Astrocyte of the cerebellum (primary cell): ENCODE measurements around the gene PSMD3.

Experiments used
- DNase-seq: peaks from one replicate; pipeline ENCODE4 v3.0.0-alpha.2; 2011; ENCODE audit warnings: low read depth
- H3K4me3 ChIP-seq: 2 replicates; pipeline ENCODE4 v1.5.1; 2011; ENCODE audit warnings: mild to moderate bottlenecking, low read depth, low read length, moderate library complexity
- in situ Hi-C: cut with HindIII; loops from 2 replicates; pipeline ENCODE4 v1.10.0; 2017; ENCODE audit warnings: low sequenced_read_pairs
- TF ChIP-seq, protein P1 (sequence below): IDR thresholded peaks from 2 replicates; pipeline ENCODE4 v1.5.1; 2012; ENCODE audit warnings: low read length, low read depth, moderate library complexity, mild to moderate bottlenecking; ENCODE audit errors: missing control alignments

Gene PSMD3

GRCh38 chr17:40024901-40025300, 44.3 kb downstream of the PSMD3 start:
- TF ChIP-seq, protein P1, sequence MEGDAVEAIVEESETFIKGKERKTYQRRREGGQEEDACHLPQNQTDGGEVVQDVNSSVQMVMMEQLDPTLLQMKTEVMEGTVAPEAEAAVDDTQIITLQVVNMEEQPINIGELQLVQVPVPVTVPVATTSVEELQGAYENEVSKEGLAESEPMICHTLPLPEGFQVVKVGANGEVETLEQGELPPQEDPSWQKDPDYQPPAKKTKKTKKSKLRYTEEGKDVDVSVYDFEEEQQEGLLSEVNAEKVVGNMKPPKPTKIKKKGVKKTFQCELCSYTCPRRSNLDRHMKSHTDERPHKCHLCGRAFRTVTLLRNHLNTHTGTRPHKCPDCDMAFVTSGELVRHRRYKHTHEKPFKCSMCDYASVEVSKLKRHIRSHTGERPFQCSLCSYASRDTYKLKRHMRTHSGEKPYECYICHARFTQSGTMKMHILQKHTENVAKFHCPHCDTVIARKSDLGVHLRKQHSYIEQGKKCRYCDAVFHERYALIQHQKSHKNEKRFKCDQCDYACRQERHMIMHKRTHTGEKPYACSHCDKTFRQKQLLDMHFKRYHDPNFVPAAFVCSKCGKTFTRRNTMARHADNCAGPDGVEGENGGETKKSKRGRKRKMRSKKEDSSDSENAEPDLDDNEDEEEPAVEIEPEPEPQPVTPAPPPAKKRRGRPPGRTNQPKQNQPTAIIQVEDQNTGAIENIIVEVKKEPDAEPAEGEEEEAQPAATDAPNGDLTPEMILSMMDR = no peak
- H3K4me3 ChIP-seq = no peak overlapping the region
- DNase-seq = peak; percentile 43
- in situ Hi-C loops = no loop called here

DNA sequence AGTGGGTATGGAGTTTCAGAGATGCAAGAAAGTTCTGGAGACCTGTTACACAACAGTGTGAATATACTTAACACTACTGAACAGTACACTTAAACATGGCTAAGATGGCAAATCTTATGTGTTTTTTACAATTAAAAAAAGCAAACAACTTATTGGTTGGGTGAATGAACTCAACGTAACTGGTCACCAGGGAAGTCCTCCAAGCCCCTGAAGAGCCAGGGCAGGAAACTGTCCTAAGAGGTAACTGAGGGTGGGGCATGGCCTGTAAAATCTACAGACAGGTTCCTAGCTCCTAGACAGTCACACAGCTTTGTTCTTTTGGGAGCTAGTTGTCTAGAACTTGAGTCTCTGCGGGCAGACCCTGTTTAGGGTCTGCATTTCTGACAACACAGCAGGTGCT, 45.0 kb downstream of the PSMD3 start:
- in situ Hi-C loops = no loop called here
- TF ChIP-seq, protein P1 = no peak
- DNase-seq = no peak
- no peak overlapping the region for H3K4me3 ChIP-seq

DNA sequence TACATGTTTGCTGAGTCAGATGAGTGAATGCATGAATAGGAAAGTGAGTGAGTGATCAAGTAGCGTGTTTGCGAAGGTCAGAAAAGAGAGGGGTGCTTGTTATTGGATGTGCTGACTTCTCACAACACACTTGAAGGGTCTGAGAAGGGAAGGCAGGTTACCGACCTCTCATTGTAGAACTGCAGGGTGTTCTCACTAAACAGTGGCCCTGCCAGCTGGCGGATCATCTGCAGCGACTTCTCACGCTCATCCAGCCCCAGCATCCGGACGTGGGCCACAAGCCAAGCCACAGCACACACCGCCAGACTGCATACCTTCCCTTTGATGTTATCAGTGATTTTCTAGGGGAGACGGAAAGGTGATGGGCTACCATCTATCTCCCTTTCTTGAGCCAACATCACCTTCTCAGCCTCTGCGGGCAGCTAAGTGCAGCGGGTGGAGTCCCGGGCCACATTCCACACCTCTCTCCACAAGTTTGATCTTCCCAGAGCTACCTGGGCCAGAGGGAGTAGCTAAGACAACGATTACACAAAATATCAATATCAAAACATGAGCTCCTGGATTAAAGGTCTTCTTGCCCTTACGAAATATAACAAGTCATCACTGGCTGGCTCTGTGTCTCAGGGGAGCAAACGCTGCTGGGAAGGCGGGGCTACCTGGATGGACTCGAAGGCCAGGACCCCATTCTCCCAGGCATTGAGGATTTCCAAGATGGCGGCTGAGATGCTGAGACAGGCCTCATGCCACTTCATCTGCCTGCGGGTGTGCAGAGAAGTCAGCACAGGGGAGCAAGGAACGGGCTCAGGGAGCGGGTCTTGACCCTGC, 45.6 kb downstream of the PSMD3 start:
- in situ Hi-C loops = no loop called here
- TF ChIP-seq, protein P1 = no peak
- peak; percentile 42 for DNase-seq
- no peak overlapping the region for H3K4me3 ChIP-seq

DNA sequence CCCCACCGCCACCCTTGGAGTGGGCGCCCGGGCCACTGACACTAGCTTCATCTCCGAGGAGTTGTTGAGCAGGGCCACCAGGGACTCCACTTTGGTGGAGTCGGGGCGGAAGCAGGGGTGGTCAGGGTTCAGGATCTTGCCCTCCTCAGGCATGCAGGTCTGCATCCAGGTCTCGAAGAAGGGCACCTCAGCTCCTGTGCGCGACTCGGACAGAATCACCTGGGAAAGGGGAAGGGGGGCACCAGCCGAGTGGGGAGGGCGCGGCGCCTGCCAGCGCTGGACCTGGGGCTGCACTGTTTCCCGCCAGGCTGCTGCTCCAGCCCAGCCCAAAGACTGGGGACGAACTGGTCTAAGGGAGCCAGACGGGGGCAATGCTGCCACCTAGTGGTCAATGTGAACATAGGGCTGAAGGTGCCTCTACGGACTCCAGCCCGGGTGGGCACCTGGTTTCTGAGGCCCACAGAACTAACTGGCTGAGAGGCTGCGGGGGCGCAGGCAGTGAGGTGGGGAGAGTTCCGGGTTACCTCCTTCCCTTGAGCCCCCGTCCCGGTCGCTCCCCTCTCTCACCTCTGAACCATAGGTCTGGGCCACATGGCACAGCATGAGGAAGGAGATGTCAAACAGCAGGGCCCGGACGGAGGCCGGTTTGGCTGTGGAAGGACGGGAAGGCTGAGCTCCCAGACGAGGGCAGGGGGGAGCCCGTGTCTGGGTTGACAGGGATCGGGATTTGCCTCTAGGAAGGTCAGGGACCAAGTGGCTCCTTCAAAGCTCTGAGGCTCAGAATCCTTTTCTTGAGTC, 46.4 kb downstream of the PSMD3 start:
- H3K4me3 ChIP-seq = no peak overlapping the region
- peak; percentile 73 for DNase-seq
- in situ Hi-C loops = no loop called here
- TF ChIP-seq, protein P1 = peak; percentile 90

GRCh38 chr17:40027614-40028012, 47.0 kb downstream of the PSMD3 start:
- in situ Hi-C loops = no loop called here
- no peak for DNase-seq
- TF ChIP-seq, protein P1 = no peak
- no peak overlapping the region for H3K4me3 ChIP-seq

- H3K4me3 ChIP-seq = no peak overlapping the region
- DNase-seq = no peak
- TF ChIP-seq, protein P1 = no peak
- in situ Hi-C loops = no loop called here
Measured at GRCh38 chr17:40028595-40028994, 48.0 kb downstream of the PSMD3 start.
